Activated T-helper 1 cell treated with anti-CD3 and anti-CD28 coated beads, Interleukin-12 subunit alpha, Interleukin-12 subunit beta, Interleukin-2, Interleukin-4 antibody, amounts not matched to agents 30 ng/mL and 10 ng/mL and 1 ng/mL, durations not matched to agents 14 hours and 24 hours and 36 hours (primary cell): ENCODE measurements around the gene SYT13. TPM values are rescaled to one million over a fixed set of nuclear protein-coding genes. Genes with fewer than 3 reads are reported as not detected.
"Not testable (repeated sequence)": the region's sequence is repeated elsewhere in the genome, so short reads cannot be mapped to it uniquely, and the experiment has no call there.

Experiments used
- DNase-seq: peaks from one replicate; pipeline ENCODE4 v3.0.0; 2021; ENCODE audit warnings: low spot score
- H3K27ac Mint-ChIP-seq: one replicate; pipeline ENCODE4 v1.8.0; 2021; ENCODE audit warnings: mild to moderate bottlenecking, mixed read lengths
- H3K27me3 Mint-ChIP-seq: one replicate; pipeline ENCODE4 v1.8.0; 2022; ENCODE audit warnings: mild to moderate bottlenecking, moderate library complexity, mixed read lengths; ENCODE audit not compliant: insufficient read depth
- H3K36me3 Mint-ChIP-seq: one replicate; pipeline ENCODE4 v1.8.0; 2021; ENCODE audit warnings: low read depth, mixed read lengths
- H3K4me1 Mint-ChIP-seq: one replicate; pipeline ENCODE4 v1.8.0; 2021; ENCODE audit warnings: low read depth, mixed read lengths
- H3K4me3 Mint-ChIP-seq: one replicate; pipeline ENCODE4 v1.8.0; 2021; ENCODE audit warnings: mild to moderate bottlenecking, moderate library complexity, mixed read lengths
- H3K9me3 Mint-ChIP-seq: one replicate; pipeline ENCODE4 v1.8.0; 2021; ENCODE audit warnings: mixed read lengths
- intact Hi-C: fragments of 100-400 bp; cut with micrococcal nuclease; formaldehyde crosslinking; loops from one replicate; pipeline ENCODE4 v1.15.1; 2024
- total RNA-seq: library from RNA; stranded (reverse); gene quantifications from 2 replicates; pipeline ENCODE4 v1.2.3, GENCODE V29; 2022

SYT13 gene
- total RNA-seq, 1 donor from 2014 or later = not detected

- DNase-seq = no peak
- Mint-ChIP-seq H3K4me3 (no peak overlapping the region), H3K27ac (no peak overlapping the region), H3K9me3 (no peaks in the 10 kb centered on the region), H3K4me1 (no peaks in the 10 kb centered on the region), H3K27me3 (peaks cover 2% of the 10 kb centered on the region), H3K36me3 (no peaks in the 10 kb centered on the region)
- intact Hi-C loops = no loop called here
These were observed 21.2 kb downstream of the SYT13 start for GRCh38 chr11:45264839-45265515.

- Mint-ChIP-seq H3K27ac (no peak overlapping the region), H3K4me3 (no peak overlapping the region), H3K27me3 (peaks cover 3% of the 10 kb centered on the region), H3K4me1 (no peaks in the 10 kb centered on the region), H3K9me3 (no peaks in the 10 kb centered on the region), H3K36me3 (no peaks in the 10 kb centered on the region)
- intact Hi-C loops = no loop called here
- no peak for DNase-seq
These were observed 22.4 kb downstream of the SYT13 start for GRCh38 chr11:45263773-45264172.

GRCh38 chr11:45262900-45263299, 23.2 kb downstream of the SYT13 start:
- Mint-ChIP-seq H3K4me1 (no peaks in the 10 kb centered on the region), H3K27me3 (peaks cover 5% of the 10 kb centered on the region), H3K36me3 (no peaks in the 10 kb centered on the region), H3K27ac (no peak overlapping the region), H3K4me3 (no peak overlapping the region), H3K9me3 (no peaks in the 10 kb centered on the region)
- intact Hi-C loops = no loop called here
- no peak for DNase-seq

- intact Hi-C loops = no loop called here
- peaks cover 5% of the 10 kb centered on the region for H3K27me3 Mint-ChIP-seq
- no peaks in the 10 kb centered on the region for H3K4me1 Mint-ChIP-seq
- no peaks in the 10 kb centered on the region for H3K9me3 Mint-ChIP-seq
- no peaks in the 10 kb centered on the region for H3K36me3 Mint-ChIP-seq
- no peak overlapping the region for H3K4me3 Mint-ChIP-seq
- H3K27ac Mint-ChIP-seq = no peak overlapping the region
- no peak for DNase-seq
These were observed 26.1 kb downstream of the SYT13 start for GRCh38 chr11:45260071-45260470.

GRCh38 chr11:45259592-45259991, 26.5 kb downstream of the SYT13 start:
- Mint-ChIP-seq H3K36me3 (no peaks in the 10 kb centered on the region), H3K27ac (no peak overlapping the region), H3K27me3 (peaks cover 5% of the 10 kb centered on the region), H3K4me3 (no peak overlapping the region), H3K9me3 (no peaks in the 10 kb centered on the region), H3K4me1 (no peaks in the 10 kb centered on the region)
- intact Hi-C loops = no loop called here
- DNase-seq = no peak

- intact Hi-C loops = no loop called here
- Mint-ChIP-seq H3K4me1 (no peaks in the 10 kb centered on the region), H3K27ac (no peak overlapping the region), H3K9me3 (no peaks in the 10 kb centered on the region), H3K36me3 (no peaks in the 10 kb centered on the region), H3K27me3 (peaks cover 5% of the 10 kb centered on the region), H3K4me3 (no peak overlapping the region)
- no peak for DNase-seq
These were observed 27.1 kb downstream of the SYT13 start for GRCh38 chr11:45258982-45259530.

- H3K36me3 Mint-ChIP-seq = no peaks in the 10 kb centered on the region
- H3K9me3 Mint-ChIP-seq = no peaks in the 10 kb centered on the region
- H3K4me1 Mint-ChIP-seq = no peaks in the 10 kb centered on the region
- intact Hi-C loops = no loop called here
- no peak overlapping the region for H3K4me3 Mint-ChIP-seq
- H3K27ac Mint-ChIP-seq = no peak overlapping the region
- no peak for DNase-seq
- H3K27me3 Mint-ChIP-seq = peaks cover 2% of the 10 kb centered on the region
These were observed 32.1 kb downstream of the SYT13 start for GRCh38 chr11:45254070-45254469.

GRCh38 chr11:45253640-45254039, 32.5 kb downstream of the SYT13 start:
- Mint-ChIP-seq H3K27me3 (peaks cover 2% of the 10 kb centered on the region), H3K4me1 (no peaks in the 10 kb centered on the region), H3K27ac (no peak overlapping the region), H3K4me3 (no peak overlapping the region), H3K36me3 (no peaks in the 10 kb centered on the region), H3K9me3 (no peaks in the 10 kb centered on the region)
- intact Hi-C loops = loop anchor here (2.0 kb wide), 2 partner anchors 39 to 79 kb away; no protein-coding TSS in a partner anchor
- DNase-seq = no peak

- DNase-seq = no peak
- Mint-ChIP-seq H3K27me3 (peaks cover 2% of the 10 kb centered on the region), H3K9me3 (no peaks in the 10 kb centered on the region), H3K4me3 (no peak overlapping the region), H3K4me1 (no peaks in the 10 kb centered on the region), H3K36me3 (no peaks in the 10 kb centered on the region), H3K27ac (no peak overlapping the region)
- intact Hi-C loops = loop anchor here (2.0 kb wide), 2 partner anchors 40 to 80 kb away; no protein-coding TSS in a partner anchor
These were observed 33.3 kb downstream of the SYT13 start for GRCh38 chr11:45252877-45253276.

GRCh38 chr11:45252134-45252856, 33.8 kb downstream of the SYT13 start:
- Mint-ChIP-seq H3K27me3 (peaks cover 2% of the 10 kb centered on the region), H3K4me1 (no peaks in the 10 kb centered on the region), H3K4me3 (no peak overlapping the region), H3K36me3 (no peaks in the 10 kb centered on the region), H3K9me3 (no peaks in the 10 kb centered on the region), H3K27ac (no peak overlapping the region)
- no peak for DNase-seq
- intact Hi-C loops = loop anchor here (2.0 kb wide), 2 partner anchors 41 to 81 kb away; no protein-coding TSS in a partner anchor

- no peak overlapping the region for H3K27ac Mint-ChIP-seq
- intact Hi-C loops = no loop called here
- peaks cover 2% of the 10 kb centered on the region for H3K27me3 Mint-ChIP-seq
- H3K4me1 Mint-ChIP-seq = no peaks in the 10 kb centered on the region
- no peak for DNase-seq
- no peaks in the 10 kb centered on the region for H3K9me3 Mint-ChIP-seq
- H3K4me3 Mint-ChIP-seq = no peak overlapping the region
- H3K36me3 Mint-ChIP-seq = no peaks in the 10 kb centered on the region
These were observed 36.0 kb downstream of the SYT13 start for GRCh38 chr11:45250035-45250718.

GRCh38 chr11:45249372-45249771, 36.8 kb downstream of the SYT13 start:
- H3K27ac Mint-ChIP-seq, H3K9me3 Mint-ChIP-seq, H3K4me3 Mint-ChIP-seq, H3K36me3 Mint-ChIP-seq, intact Hi-C loops, DNase-seq, H3K27me3 Mint-ChIP-seq, H3K4me1 Mint-ChIP-seq: not testable (repeated sequence)

- Mint-ChIP-seq H3K9me3 (no peaks in the 10 kb centered on the region), H3K4me3 (no peak overlapping the region), H3K4me1 (no peaks in the 10 kb centered on the region), H3K27me3 (peaks cover 2% of the 10 kb centered on the region), H3K27ac (no peak overlapping the region), H3K36me3 (no peaks in the 10 kb centered on the region)
- DNase-seq = no peak
- intact Hi-C loops = no loop called here
These were observed 37.6 kb downstream of the SYT13 start for GRCh38 chr11:45248501-45249011.
